Dermis microvascular lymphatic vessel endothelial cell (primary cell): Measurements from ENCODE around the gene GFRA1. TPM values are rescaled to one million over a fixed set of nuclear protein-coding genes. Genes with fewer than 3 reads are reported as not detected.

Source experiments
- DNase-seq, 2 donors: peaks; one replicate each; pipeline versions ENCODE4 v3.0.0 to v3.0.0-alpha.2; 2010; ENCODE audit warnings: low read depth in 2 of 2
- total RNA-seq: library from RNA; depleted of rRNA; stranded (reverse); fragments of >200 nt; gene quantifications from 2 replicates; pipeline ENCODE4 v1.2.1, GENCODE V29; 2014

GFRA1 gene
- total RNA-seq, 1 donor from 2014 or later: 10.5 TPM

DNA sequence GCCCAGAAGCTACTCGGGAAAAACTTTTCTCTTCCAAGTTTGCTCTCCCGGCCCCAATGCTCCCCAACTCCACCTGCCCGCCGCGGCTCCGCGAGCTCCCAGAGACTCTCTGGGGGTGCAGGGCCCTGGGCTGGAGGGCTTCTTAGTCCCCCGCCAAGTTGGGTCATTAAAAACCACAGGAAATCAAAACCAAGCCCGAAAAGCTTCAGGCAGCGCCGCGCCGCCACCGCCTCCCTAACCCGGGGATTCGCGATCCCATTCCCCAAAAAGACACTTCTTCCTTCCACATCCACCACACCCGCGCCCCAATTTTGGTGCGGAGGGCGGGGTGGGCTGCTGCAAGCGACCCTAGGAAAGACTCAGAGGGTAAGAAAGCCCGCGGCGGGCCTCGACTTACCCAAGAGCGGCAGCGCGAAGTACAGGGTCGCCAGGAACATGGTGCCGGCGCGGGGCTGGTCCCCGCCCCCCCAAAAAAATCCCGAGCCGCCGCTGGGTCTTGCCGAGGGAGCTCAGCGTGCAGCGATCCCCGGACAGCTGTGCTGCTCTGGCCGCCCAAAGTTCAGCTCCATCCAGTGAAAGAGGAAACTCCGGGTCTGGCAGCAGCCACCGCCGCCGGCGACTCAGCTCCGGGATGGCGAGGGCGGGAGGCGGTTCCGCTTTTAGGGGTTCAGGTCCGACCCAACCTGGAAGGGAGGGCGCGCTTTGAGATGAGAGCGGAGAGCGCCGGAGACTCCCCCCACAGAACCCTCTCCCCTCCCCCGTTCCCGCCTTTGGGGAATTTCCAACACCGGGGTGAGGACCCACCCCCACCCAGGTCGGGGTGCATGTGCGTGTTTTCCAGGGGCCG lies 1.2 kb downstream of the GFRA1 start:
- no peak for DNase-seq

DNA sequence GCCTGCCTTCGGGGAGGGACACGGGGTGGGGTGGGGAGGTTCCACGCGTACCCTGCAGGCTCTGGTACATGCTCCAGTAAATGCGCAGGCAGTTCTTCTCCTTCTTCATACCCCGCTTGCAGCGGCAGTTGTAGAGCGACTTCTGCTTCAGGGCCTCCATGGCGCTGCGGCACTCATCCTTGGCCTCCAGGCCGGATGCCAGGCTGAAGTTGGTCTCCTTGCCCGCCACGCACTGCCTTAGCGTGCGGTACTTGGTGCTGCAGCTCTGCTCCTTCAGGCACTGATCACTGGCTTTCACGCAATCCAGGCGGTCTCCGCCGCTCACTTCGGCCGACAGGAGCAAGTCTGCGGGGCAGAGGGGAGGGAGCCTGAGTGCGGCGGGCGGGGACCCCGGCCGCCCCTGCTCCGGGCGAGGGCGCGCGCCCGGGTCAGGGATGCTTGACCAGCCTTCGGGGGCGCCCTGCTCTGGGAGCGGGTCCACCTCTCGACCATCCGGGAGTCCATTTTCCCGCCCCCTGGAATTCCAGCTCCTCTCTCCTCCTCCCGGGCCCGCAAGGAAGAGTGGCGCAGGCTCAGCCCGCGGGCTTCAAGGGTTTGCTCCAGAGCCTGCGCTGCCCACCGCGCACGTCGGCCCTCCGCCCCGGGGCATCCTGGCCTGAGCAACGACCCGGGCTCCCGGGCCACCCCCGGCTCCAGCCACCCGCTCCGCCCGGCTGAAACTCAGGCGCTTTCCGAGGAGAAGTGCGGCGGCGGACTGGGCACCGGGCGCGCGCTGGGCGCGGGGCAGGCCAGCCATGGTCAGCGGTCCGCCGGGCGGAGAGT lies 2.0 kb downstream of the GFRA1 start:
- DNase-seq: peak in 1 of 2 donors; percentile 18

DNA sequence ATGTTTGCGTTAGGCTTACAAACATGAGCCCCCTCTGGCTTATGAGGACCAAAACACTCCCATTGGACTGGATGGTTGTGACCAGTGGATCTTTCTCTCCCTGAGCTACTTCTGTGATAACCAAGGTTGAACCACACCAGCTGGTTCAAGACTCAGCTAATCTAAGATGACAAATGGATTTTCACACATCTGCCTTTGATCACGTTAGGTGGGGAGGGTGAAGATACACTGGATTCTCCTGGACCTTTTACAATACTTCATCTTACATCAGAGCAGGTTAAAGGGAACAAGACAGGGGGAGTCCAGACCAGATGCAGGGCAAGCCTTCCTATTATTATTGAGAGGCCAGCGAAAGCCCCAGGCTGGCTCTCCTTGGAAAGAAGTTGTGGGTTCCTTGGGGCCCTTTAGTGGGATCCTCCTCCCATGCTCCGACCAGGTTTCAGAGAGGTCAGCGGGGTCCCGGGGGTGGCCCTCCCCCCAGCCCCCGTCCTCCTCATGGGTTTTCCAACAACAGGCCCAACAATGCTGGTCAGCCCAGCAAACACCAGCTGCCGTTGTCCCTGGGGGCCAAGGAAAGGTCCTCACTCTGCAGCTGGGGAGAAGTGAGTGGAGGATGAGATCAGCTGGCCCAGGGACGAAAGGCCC lies 2.8 kb downstream of the GFRA1 start:
- no peak for DNase-seq

GRCh38 chr10:116269619-116270018 lies 3.4 kb downstream of the GFRA1 start:
- DNase-seq: no peak

- DNase-seq: no peak
Measured at GRCh38 chr10:116268976-116269375, 4.0 kb downstream of the GFRA1 start.

DNA sequence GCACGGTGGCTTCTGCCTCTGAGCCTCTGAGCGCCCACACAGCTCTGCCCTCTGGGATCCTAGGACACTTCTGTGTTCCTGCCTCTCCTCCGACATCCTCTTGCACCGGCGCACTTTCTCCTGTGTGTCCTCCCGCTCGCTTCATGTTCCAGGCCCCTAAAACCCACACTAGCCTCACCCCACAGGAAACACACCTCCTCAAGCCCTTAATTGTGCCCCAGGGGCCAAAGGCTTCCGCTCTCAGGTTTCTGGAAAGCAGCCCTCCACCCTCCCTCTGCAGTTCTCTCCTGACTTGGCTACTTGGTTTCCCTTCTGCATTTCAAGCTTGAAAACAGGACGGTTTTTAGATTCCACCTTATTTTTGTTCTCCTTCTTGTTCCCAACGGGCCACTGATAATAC lies 7.3 kb downstream of the GFRA1 start:
- DNase-seq: no peak

DNA sequence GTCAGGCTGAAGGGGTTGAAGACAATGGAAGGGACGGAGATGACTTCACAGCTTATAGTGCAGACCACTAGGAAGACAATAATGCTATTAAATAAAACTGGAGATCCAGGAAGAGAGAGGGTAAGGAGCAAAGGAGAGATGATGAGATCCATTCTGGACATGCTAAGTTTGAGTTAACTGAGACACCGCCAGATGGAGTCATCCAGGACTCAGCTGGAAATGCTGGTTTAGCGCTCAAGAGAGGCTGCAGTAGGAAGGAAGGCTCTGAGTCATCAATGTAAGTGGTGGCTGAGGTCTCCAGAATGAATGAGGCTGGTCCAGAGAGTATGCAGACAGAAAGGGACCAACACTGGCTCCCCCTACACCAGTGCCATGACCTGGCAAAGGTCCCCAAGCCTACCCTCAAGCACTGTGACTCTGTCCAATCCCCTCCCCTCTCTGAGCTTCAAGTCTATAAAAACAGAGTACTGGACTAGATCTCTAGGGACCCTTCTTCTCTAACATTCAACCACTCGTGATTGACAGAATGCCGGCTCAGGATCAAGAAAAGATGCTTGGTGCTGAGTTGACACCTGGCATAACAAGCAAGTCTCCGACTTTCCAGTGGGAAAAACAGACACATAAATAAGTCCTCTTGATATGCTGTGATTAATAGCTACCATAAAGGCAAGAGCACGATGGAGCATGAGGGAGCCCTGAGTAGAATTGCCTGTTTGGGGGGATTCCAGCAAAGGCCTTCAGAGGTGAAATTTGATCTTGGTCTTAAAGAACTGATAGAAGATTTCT lies 8.9 kb downstream of the GFRA1 start:
- DNase-seq: peak in 1 of 2 donors; percentile 12

DNA sequence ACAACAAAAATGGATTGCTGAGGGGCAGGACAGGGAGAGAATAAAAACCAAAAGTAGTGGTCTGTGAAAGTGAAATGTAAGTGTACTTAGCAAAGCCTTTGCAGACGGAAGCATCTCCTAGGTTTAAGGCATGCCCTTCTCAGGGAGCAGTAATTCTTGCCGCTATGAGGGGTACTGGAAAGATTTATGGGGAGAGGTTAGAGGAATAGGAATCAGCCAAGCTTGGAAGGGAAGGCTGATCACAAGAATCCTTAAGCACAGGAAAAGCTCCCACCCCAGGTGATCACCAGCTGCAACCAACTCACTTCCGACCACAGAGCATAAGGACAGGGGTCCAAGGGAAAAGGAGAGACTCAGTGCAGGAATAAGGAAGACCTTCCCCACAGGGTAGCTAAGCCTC lies 10.3 kb downstream of the GFRA1 start:
- no peak for DNase-seq

DNA sequence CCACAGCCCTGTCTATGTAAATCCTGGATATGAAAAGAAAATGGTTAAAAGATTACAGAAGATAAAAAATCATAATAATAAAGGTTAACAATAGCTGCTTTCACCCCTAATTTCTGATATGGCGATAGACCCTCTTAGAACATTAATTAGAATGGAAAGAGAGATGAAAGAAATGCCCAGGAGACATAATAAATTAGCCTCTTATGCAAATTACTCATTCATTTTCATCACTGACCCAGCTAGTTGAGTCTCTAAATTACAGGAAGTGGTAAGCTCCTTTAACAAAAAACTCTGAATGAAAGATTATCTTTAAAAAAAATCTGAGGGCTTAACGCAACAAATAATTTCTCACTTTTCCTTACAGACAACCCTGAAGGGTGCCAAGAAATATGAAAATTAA lies 12.4 kb downstream of the GFRA1 start:
- DNase-seq: no peak

DNA sequence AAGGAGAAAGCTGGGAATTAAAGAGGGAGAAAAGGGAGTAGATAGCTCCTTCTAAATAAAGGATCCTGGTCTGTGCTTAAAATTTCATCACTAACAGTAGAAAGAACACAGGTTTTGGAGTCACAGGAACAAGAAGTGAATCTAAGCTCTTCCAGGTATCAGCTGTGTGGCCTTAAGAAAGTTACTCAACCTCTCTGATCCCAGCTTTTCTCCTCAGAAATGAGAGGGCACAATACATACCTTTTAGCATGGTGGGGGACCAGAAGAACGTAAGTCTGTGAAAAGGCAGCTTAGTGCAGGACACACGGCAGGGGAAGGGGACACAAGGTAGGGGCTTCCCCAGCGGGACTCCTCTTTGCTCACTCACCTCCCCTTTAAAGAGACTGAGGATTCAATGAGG lies 13.4 kb downstream of the GFRA1 start:
- DNase-seq: no peak

- DNase-seq: no peak
Measured at GRCh38 chr10:116257785-116258184, 15.2 kb downstream of the GFRA1 start.

DNA sequence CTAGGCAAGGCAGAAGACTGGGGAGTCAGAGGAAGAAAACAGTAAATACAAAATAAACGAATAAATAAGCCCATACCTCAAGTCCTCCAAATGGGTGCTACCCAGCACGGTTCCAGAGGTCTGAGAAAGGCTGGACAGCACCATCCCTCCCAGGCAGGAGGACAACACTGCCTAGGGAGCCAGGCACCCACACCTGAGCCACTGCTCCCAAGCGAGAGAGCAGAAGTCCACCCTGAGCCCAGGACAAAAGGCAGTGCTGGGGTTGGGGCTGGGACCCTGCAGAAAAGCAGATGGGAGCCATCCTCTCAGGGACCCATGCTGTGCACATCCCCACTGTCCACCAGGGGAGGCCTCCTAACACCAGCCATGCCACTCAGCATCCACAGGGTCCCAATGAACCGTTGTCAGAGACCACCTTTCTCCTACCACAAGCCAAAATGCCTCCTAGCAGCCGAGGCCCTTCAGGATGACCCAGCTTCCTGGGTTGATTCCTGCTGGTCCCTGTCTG lies 16.2 kb downstream of the GFRA1 start:
- no peak for DNase-seq

DNA sequence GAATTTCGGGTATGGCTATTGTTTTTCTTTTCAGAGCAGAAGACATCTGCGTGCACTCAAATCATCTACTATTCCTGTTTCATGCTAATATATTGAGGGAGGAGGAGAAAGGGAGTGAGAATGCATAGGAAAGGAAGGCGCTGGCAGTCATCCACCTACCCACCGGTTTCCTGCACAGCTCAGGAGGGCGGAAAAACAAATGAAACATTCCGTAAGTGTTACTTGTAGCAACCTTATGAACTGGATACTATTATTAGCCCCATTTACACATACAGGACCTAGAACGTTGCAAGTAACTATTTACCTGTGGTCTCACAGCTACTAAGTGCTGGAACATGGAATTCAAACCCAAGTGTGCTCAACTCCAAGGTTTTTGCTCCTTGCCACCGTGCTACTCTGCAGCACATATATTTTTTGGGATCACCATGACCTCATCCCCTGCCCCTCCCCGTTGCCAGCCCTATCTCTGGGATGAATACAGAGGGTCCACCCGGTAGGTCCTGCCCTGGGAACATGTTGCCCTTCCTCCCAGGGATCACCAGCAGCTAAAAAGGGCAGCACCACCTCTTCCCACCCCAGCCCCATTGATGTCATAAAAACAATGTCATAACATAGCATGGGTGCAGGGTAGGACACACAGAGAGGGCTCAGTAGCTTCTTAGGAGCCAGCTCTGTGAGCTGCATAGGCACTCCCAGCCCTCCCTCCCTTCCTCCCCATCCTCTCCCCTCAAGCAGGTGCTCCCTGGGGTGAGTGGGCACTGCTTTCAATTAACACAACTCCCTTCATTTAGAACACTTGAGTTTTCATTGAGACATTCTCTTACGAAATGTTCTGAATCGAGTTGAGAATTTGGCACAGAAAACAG lies 16.9 kb downstream of the GFRA1 start:
- DNase-seq: peak; percentile 34 to 46

GRCh38 chr10:116254422-116255155 lies 18.4 kb downstream of the GFRA1 start:
- DNase-seq: no peak

- DNase-seq: no peak
Measured at GRCh38 chr10:116253716-116254115, 19.3 kb downstream of the GFRA1 start.

- DNase-seq: no peak
Measured at GRCh38 chr10:116251602-116252395, 21.2 kb downstream of the GFRA1 start.

- DNase-seq: no peak
Measured at GRCh38 chr10:116247691-116248090, 25.3 kb downstream of the GFRA1 start.

DNA sequence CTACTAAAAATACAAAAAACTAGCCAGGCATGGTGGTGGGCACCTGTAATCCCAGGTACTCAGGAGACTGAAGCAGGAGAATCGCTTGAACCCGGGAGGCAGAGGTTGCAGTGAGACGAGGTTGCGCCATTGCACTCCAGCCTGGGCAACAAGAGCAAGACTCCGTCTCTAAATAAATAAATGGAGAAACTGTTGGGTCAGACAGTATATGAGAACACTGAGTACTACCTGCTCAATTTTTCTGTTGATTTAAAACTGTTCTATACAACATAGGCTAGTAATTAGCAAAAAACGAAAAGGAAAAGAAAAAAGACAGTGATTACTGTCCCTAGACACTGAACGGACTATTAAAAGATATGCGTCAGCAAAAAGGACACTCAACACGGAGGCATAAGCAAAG lies 26.7 kb downstream of the GFRA1 start:
- DNase-seq: no peak

DNA sequence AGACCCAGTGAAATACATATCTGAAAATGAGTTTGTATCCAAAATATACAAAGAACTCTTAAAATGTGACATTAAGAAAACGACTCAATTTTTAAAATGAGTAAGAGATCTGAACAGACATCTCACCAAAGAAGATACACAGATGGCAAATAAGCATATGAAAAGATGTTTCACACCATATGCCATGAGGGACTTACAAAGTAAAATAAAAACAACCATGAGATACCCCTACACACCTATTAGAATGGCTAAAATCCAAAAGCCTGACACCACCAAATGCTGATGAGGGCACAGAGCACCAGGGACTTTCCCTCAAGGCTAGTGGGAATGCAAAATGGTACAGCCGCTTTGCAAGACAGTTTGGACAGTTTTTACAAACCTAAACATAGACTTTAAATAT lies 27.9 kb downstream of the GFRA1 start:
- no peak for DNase-seq
